GM12874 (cell line): ENCODE results near the gene POLR2H.

Experiments used
- TF ChIP-seq, protein P1 (sequence below): IDR thresholded peaks from 2 replicates; pipeline ENCODE4 v1.5.1; 2011; ENCODE audit warnings: low read depth, mild to moderate bottlenecking, control low read depth, low read length, moderate library complexity; ENCODE audit not compliant: insufficient read depth

The POLR2H gene

DNA sequence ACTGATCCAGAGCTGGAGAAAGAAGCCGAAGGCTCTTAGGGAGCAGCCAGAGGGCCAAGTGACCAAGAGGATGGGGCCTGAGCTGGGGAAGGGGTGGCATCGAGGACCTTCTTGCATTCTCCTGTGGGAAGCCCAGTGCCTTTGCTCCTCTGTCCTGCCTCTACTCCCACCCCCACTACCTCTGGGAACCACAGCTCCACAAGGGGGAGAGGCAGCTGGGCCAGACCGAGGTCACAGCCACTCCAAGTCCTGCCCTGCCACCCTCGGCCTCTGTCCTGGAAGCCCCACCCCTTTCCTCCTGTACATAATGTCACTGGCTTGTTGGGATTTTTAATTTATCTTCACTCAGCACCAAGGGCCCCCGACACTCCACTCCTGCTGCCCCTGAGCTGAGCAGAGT lies 27.9 kb downstream of the POLR2H start:
- TF ChIP-seq, protein P1, sequence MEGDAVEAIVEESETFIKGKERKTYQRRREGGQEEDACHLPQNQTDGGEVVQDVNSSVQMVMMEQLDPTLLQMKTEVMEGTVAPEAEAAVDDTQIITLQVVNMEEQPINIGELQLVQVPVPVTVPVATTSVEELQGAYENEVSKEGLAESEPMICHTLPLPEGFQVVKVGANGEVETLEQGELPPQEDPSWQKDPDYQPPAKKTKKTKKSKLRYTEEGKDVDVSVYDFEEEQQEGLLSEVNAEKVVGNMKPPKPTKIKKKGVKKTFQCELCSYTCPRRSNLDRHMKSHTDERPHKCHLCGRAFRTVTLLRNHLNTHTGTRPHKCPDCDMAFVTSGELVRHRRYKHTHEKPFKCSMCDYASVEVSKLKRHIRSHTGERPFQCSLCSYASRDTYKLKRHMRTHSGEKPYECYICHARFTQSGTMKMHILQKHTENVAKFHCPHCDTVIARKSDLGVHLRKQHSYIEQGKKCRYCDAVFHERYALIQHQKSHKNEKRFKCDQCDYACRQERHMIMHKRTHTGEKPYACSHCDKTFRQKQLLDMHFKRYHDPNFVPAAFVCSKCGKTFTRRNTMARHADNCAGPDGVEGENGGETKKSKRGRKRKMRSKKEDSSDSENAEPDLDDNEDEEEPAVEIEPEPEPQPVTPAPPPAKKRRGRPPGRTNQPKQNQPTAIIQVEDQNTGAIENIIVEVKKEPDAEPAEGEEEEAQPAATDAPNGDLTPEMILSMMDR: no peak

GRCh38 chr3:184389935-184390528 lies 28.5 kb downstream of the POLR2H start:
- TF ChIP-seq, protein P1: no peak

- TF ChIP-seq, protein P1: no peak
These were observed 29.8 kb downstream of the POLR2H start for GRCh38 chr3:184391266-184391665.

DNA sequence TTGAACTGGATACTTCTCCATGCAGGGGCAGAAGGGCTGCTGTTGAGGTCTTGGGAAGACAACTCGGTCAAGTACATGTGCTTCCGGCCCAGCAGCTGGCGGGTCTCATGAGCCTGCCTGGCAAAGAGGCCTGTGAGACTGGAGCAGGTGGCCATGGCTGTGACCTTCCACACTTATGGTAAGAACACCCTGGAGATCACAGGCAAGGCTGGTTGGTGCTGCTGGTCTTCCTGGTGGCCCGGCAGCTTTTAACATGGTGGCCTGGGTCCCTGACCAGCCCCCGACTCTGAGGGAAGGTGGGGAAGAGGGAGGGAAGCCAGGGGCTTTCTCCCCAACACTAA lies 33.8 kb downstream of the POLR2H start:
- TF ChIP-seq, protein P1: no peak

- TF ChIP-seq, protein P1: no peak
These were observed 37.9 kb downstream of the POLR2H start for GRCh38 chr3:184399410-184399809.

DNA sequence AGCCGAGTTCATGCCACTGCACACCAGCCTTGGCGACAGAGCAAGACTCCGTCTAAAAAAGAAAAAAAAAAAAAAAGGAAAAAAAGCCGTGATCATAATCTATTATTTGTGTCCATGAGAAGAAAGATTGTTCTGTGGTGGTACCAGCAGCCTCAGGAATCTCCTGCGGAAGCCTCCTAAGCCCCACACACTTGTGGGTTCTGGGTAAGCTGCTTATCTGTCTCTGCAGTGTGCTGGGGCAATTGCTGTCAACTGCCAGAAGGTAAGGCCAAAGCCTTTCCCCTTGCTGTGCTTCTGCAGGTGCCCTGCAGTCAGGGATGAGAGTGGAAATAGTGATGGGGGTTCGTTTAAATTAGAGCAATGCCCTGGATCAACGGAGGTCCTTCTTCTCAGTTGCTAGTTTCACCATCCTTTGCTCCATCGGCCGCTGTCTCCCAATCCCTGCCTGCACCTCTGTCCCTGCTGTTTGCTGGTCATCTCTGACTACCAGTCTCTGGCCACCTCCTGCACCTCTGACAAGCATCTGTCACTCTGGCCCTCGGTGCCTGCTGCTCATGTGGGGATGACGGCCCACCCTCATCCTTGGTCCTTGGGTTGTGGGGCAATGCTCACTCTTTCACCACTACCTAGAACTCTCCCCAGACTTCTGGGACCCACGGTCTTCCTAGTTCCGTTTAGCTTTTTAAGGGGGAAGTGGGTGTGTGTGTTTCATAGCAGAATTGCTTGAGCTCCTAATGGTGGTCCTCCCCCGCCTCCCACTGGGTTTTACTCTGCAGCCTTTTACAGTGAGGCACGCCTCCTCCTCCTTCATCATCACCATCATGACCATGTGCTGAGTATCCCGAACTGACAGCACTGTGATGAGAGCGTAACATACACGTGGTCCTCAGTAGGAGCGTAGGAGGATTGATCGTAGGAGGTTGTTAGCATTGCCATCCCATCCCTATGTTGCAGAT lies 43.8 kb downstream of the POLR2H start:
- TF ChIP-seq, protein P1: no peak

DNA sequence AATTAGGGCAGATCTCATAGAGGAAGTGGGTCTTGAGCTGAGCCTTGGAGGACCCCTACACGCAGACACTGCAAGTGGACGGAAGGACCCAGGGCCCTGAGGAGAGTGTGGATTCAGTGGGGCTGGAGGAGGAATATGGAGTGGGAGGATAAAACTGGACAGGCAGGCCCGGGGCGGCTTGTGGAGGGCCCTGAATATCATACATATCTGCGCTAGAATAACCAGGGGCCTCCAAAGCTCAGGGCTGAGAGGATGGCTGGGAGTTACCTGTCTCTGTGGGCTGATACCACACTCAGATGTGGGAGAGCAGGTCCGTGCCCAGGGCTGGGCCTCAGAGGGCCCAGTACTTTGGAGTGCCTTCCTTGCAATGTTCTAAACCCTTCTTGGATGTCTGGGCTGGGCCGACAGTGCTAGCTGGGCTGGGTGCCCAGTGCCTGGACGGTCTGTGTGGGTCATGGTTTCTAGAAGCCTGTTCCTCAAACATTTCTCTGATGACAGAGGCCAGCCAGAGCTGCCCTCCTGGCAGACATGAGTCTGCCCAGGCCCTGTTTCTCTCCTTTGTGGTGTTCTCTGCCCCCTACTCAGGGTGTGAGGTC lies 47.9 kb downstream of the POLR2H start:
- TF ChIP-seq, protein P1: no peak
